HepG2 (cell line): ENCODE results near the gene STX1B. TPM values are rescaled to one million over a fixed set of nuclear protein-coding genes. Genes with fewer than 3 reads are reported as not detected.

Experiments used
- CCDC6 ChIP-seq: sonication (generic); formaldehyde crosslinking; IDR thresholded peaks from 2 replicates; pipeline ENCODE4 v1.8.1; 2022; ENCODE audit warnings: mild to moderate bottlenecking, missing genetic modification reagents, moderate library complexity
- CEBPG ChIP-seq: IDR thresholded peaks from 2 replicates; pipeline ENCODE4 v1.6.1; 2016
- DMAP1 ChIP-seq: IDR thresholded peaks from 2 replicates; pipeline ENCODE4 v1.6.1; 2016
- HDAC6 ChIP-seq: fragments of 200-600 bp; sonication (generic); IDR thresholded peaks from 2 replicates; pipeline ENCODE4 v1.7.0; 2017; ENCODE audit warnings: mild to moderate bottlenecking, antibody characterized with exemption, low read length, low read depth
- HNRNPL ChIP-seq: fragments of 200-400 bp; formaldehyde crosslinking; IDR thresholded peaks from 2 replicates; pipeline ENCODE4 v1.6.1; 2017; ENCODE audit warnings: mild to moderate bottlenecking, low read depth, low read length
- MED8 ChIP-seq: sonication (generic); formaldehyde crosslinking; IDR thresholded peaks from 2 replicates; pipeline ENCODE4 v1.8.1; 2023; ENCODE audit warnings: mild to moderate bottlenecking, missing genetic modification reagents; ENCODE audit not compliant: insufficient replicate concordance
- RORA ChIP-seq: sonication (generic); formaldehyde crosslinking; IDR thresholded peaks from 2 replicates; pipeline ENCODE4 v1.5.0; 2020; ENCODE audit warnings: mild to moderate bottlenecking, missing genetic modification reagents, moderate library complexity
- SP1 ChIP-seq, 2 experiments: fragments of 450-650 bp in 1 of 2; sonication (generic) in 1 of 2; formaldehyde crosslinking in 1 of 2; IDR thresholded peaks; 2 replicates each; pipeline versions ENCODE4 v1.4.0 to v1.6.1; 2016 to 2020; ENCODE audit warnings: missing genetic modification reagents in 1 of 2
- SPEN ChIP-seq: sonication (generic); formaldehyde crosslinking; IDR thresholded peaks from 2 replicates; pipeline ENCODE4 v1.5.1; 2020; ENCODE audit warnings: low read depth, mild to moderate bottlenecking, missing genetic modification reagents
- SRF ChIP-seq: IDR thresholded peaks from 2 replicates; pipeline ENCODE4 v1.6.1; 2011; ENCODE audit warnings: mild to moderate bottlenecking, low read depth, low read length, moderate library complexity
- SSRP1 ChIP-seq: IDR thresholded peaks from 2 replicates; pipeline ENCODE4 v1.6.1; 2016; ENCODE audit warnings: control low read depth
- TFAP4 ChIP-seq: sonication (generic); IDR thresholded peaks from 2 replicates; pipeline ENCODE4 v1.6.1; 2016; ENCODE audit warnings: low read depth, borderline replicate concordance
- TP53 ChIP-seq: sonication (generic); formaldehyde crosslinking; conservative IDR thresholded peaks from 2 replicates; pipeline ENCODE4 v1.4.0; 2020; ENCODE audit warnings: missing genetic modification reagents
- ZFP36L1 ChIP-seq: sonication (generic); formaldehyde crosslinking; IDR thresholded peaks from 2 replicates; pipeline ENCODE4 v1.8.0; 2022; ENCODE audit warnings: mild to moderate bottlenecking, missing genetic modification reagents, moderate library complexity
- ZNF17 ChIP-seq: sonication (generic); formaldehyde crosslinking; IDR thresholded peaks from 2 replicates; pipeline ENCODE4 v1.5.0; 2020; ENCODE audit warnings: mild to moderate bottlenecking, missing genetic modification reagents
- ZNF230 ChIP-seq: sonication (generic); formaldehyde crosslinking; IDR thresholded peaks from 2 replicates; pipeline ENCODE4 v1.4.0; 2020; ENCODE audit warnings: mild to moderate bottlenecking, missing genetic modification reagents
- ZNF276 ChIP-seq: sonication (generic); formaldehyde crosslinking; IDR thresholded peaks from 2 replicates; pipeline ENCODE4 v1.4.0; 2020; ENCODE audit warnings: mild to moderate bottlenecking, low read depth, missing genetic modification reagents
- ZNF646 ChIP-seq: sonication (generic); formaldehyde crosslinking; IDR thresholded peaks from 2 replicates; pipeline ENCODE4 v1.9.0; 2021; ENCODE audit warnings: mild to moderate bottlenecking, missing genetic modification reagents
- ZSCAN20 ChIP-seq: sonication (generic); formaldehyde crosslinking; IDR thresholded peaks from 2 replicates; pipeline ENCODE4 v1.4.0; 2020; ENCODE audit warnings: missing genetic modification reagents, mild to moderate bottlenecking, borderline replicate concordance
- polyA plus RNA-seq, 8 experiments: library from polyadenylated mRNA; depleted of rRNA in 3 of 8; stranded (reverse) in 7 of 8; unstranded in 1 of 8; fragments of >200 nt; fragmentation: Illumina TruSeq in 4 of 8; extraction: Trizol in 4 of 8; gene quantifications; 2 replicates each; pipeline versions ENCODE4 v1.2.1 to v1.2.3, GENCODE V29; 2011 to 2016; ENCODE audit warnings: low read depth in 4 of 8, missing spikeins in 1 of 8, mixed read lengths in 1 of 8; ENCODE audit not compliant: insufficient read depth in 1 of 8
- total RNA-seq, 5 experiments: library from RNA; depleted of rRNA; stranded (reverse); fragments of >200 nt; fragmentation: Illumina TruSeq; extraction: Trizol; gene quantifications; 2 replicates each; pipeline ENCODE4 v1.2.3, GENCODE V29; 2016; ENCODE audit warnings: low read depth in 1 of 5
- TF ChIP-seq, protein P1 (sequence below): sonication (generic); formaldehyde crosslinking; IDR thresholded peaks from 2 replicates; pipeline ENCODE4 v1.8.0; 2022; ENCODE audit warnings: mild to moderate bottlenecking, missing genetic modification reagents, moderate library complexity

The STX1B gene
- total and polyA plus RNA-seq, 2 of the 13 experiments (the other 11 are each of a cell fraction or from before 2014, with no cell fraction given) = 2.1 to 3.0 TPM

GRCh38 chr16:30949650-30950515 is 60.6 kb downstream of the STX1B start (continued):
- TF ChIP-seq TFAP4 = peak; percentile 99
- peak; percentile 50 for TF ChIP-seq MED8 (CRISPR knock-in tag)
- TF ChIP-seq ZFP36L1 = no peak
- TF ChIP-seq SSRP1 (CRISPR knock-in tag) = 0 out of 2 replicates have a peak, but pooled peaks have one; percentile 87
- peak; percentile 90 for TF ChIP-seq CCDC6 (CRISPR knock-in tag)
- 0 out of 2 replicates have a peak, but pooled peaks have one; percentile 52 for TF ChIP-seq HNRNPL
- TF ChIP-seq ZNF17 (CRISPR knock-in tag) = 0 out of 2 replicates have a peak, but pooled peaks have one; percentile 56
- TF ChIP-seq SPEN (CRISPR knock-in tag) = peak; percentile 96
- no peak for TF ChIP-seq HDAC6
- TF ChIP-seq ZNF646 (CRISPR knock-in tag) = no peak
- TF ChIP-seq RORA = no peak
- TF ChIP-seq ZNF230 (CRISPR knock-in tag) = peak; percentile 87
- TF ChIP-seq, protein P1, sequence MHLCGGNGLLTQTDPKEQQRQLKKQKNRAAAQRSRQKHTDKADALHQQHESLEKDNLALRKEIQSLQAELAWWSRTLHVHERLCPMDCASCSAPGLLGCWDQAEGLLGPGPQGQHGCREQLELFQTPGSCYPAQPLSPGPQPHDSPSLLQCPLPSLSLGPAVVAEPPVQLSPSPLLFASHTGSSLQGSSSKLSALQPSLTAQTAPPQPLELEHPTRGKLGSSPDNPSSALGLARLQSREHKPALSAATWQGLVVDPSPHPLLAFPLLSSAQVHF (CRISPR knock-in tag) = no peak
- TF ChIP-seq DMAP1 (CRISPR knock-in tag) = peak; percentile 84
- TF ChIP-seq ZSCAN20 = no peak
- TF ChIP-seq TP53 (CRISPR knock-in tag) = peak; percentile 83; the same call in 1 of the 2 replicates
- TF ChIP-seq ZNF276 = peak; percentile 89; the same call in 1 of the 2 replicates
- peak; percentile 83 for TF ChIP-seq CEBPG
- TF ChIP-seq SP1 (IDR thresholded peaks at IDR 0.05) = no peak
- peak; percentile 84 for TF ChIP-seq SP1 (CRISPR knock-in tag; IDR thresholded peaks at IDR 0.05)
- no peak for TF ChIP-seq SRF
